ENCODE data around the gene UBE3C.

UBE3C gene

DNA sequence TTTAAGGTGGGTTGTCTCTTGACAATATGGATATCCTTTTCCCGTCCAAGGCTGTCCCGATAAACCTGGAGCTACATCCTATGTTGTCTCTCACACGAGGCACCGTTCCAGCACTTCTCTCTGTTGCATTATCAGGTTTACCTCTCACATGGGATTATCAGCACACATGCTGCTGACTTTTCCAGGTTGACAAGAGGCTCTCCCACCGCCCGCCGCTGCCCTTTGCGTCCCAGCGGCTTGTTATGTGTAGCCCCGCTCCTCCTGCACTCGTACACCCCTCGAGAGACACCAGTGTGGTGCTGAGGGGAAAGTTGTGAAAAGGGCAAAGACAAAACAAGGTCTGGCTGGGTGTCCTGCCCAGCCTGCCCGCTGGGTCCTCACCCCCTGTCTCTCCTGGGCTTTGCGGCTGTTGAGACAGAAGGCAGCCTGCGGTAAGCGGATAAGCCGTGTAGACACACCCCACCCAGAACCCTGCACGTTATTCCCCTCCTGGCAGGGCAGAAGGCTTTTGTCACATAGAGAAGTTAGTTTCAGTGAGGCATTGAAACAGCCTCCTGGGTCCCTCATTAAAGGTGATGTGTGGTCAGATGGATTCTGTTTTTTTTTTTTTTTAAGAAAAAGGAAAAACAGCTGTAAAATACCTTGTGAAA is 38.7 kb downstream of the UBE3C start:
- Histone ChIP-seq H3K27me3 (no peaks in the 10 kb centered on the region), H4K20me1 (peaks cover 8 to 66% (median 48%) of the 10 kb centered on the region in 11 experiments; a peak in 21 of 22 replicates), H3K27ac (no peak overlapping the region), H3K4me2 (no peak overlapping the region), H3K9me3 (replicated peaks in 1 of 11) (no peaks in the 10 kb centered on the region), H3K4me3 (no peak overlapping the region), H3K36me3 (peaks cover 94 to 100% (median 100%) of the 10 kb centered on the region in 11 experiments), H3K4me1 (no peaks in the 10 kb centered on the region), H3K9ac (no peak overlapping the region)
- TF ChIP-seq Cebpa-rat (IDR thresholded peaks at IDR 0.05): no peak

DNA sequence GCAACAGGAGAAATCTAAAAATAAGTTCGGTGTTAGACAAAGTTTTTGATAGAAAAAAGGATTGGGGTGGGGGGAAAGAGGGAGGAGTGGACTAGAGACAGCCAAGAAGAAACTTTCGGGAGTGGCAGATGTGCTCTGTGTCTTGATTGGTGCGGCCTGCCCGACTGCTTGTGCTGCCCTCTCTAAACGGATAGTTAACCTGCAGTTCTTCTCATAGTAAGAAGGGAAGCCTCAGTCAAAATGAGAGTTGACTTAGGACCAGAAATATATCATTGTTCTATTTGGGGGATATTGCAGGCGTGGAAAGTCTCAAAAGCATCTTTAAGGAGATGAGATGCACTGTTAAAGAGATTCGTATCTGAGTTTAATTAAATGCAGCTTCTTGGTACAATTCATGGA is 39.3 kb downstream of the UBE3C start:
- no peaks in the 10 kb centered on the region for H3K9me3 ChIP-seq (replicated peaks in 1 of 11)
- no peak overlapping the region for H3K4me3 ChIP-seq
- H3K27ac ChIP-seq: no peak overlapping the region
- H4K20me1 ChIP-seq: peaks cover 8 to 61% (median 45%) of the 10 kb centered on the region in 11 experiments; a peak in 20 of 22 replicates
- no peak for TF ChIP-seq Cebpa-rat (IDR thresholded peaks at IDR 0.05)
- H3K9ac ChIP-seq: no peak overlapping the region
- no peaks in the 10 kb centered on the region for H3K4me1 ChIP-seq
- peaks cover 94 to 100% (median 100%) of the 10 kb centered on the region in 11 experiments for H3K36me3 ChIP-seq
- H3K4me2 ChIP-seq: no peak overlapping the region
- no peaks in the 10 kb centered on the region for H3K27me3 ChIP-seq

DNA sequence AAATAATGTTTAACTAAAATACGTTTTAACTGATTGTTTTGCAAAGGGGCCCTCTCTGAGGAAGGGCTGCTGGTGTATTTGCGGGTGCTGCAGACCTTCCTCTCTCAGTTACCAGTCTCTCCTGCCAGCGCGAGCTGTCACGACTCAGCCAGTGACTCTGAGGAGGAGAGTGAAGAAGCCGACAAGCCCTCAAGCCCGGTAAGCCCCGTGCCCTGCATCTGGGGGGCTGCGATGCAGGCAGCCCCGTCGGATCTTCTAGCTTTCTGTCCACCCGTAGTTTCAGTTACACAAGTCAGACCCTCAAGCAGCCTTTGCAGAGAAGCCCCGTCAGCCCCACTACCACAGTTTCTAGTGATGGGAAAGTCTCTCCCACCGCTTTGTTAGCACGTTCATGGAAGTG is 45.1 kb downstream of the UBE3C start:
- no peak overlapping the region for H3K4me3 ChIP-seq
- no peaks in the 10 kb centered on the region for H3K4me1 ChIP-seq
- no peaks in the 10 kb centered on the region for H3K9me3 ChIP-seq (replicated peaks in 1 of 11)
- no peak overlapping the region for H3K4me2 ChIP-seq
- no peaks in the 10 kb centered on the region for H3K27me3 ChIP-seq
- peaks cover 0 to 38% (median 11%) of the 10 kb centered on the region in 11 experiments; a peak in 15 of 22 replicates for H4K20me1 ChIP-seq
- no peak overlapping the region for H3K9ac ChIP-seq
- H3K36me3 ChIP-seq: peaks cover 94 to 100% (median 100%) of the 10 kb centered on the region in 11 experiments
- no peak overlapping the region for H3K27ac ChIP-seq
- TF ChIP-seq Cebpa-rat (IDR thresholded peaks at IDR 0.05): no peak

DNA sequence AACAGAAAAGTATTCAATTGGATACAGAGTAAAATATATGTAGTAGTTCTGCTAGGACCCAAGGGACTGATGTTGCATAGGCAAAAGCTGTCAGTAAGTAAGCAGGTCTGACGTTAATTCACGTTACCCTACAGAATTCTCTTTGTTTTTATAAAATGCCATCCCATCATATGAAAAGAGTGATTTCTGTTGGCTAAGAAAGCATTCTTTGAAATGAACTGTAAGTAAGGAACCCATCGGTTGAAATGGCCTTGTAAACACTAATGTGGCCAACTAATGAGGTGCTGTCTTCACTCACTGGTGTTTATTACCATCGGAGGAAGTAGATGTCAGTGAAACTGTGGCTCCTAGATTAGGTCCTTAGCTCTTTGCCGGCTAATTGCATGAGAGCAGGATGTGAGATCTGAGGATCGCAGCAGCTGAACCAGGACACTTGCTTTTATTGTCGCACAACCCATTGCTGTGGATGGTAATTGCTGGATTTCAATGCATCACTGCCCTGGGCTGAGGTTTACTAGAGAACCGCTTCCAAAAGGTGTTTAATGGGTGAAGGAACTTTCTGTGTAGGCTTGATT is 49.5 kb downstream of the UBE3C start:
- no peak overlapping the region for H3K4me3 ChIP-seq
- H3K27me3 ChIP-seq: no peaks in the 10 kb centered on the region
- H3K36me3 ChIP-seq: peaks cover 96 to 100% (median 99%) of the 10 kb centered on the region in 11 experiments
- peaks cover 6 to 65% (median 33%) of the 10 kb centered on the region in 11 experiments; a peak in 19 of 22 replicates for H4K20me1 ChIP-seq
- no peak for TF ChIP-seq Cebpa-rat (IDR thresholded peaks at IDR 0.05)
- no peak overlapping the region for H3K4me2 ChIP-seq
- no peaks in the 10 kb centered on the region for H3K4me1 ChIP-seq
- H3K9ac ChIP-seq: no peak overlapping the region
- no peaks in the 10 kb centered on the region for H3K9me3 ChIP-seq (replicated peaks in 1 of 11)
- H3K27ac ChIP-seq: no peak overlapping the region

DNA sequence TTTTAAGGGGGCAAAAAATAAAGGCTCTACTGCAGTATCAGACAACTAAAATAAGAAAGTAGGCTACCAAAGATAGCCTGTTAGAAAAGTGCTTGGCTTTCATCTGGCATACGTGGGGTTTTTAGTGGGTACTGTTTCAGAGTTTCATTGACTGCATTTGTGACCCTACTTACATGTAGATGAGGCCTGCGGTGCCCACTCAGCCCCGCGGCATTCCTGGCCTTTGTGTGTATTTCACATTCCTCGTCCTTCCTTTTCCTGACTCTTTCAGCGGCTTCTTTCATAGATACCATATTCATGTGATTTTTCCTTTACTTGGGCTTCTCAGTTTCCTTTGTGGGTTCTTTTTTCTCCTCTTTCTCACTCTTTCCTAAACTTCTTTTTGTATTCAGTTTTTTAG is 50.7 kb downstream of the UBE3C start:
- no peaks in the 10 kb centered on the region for H3K4me1 ChIP-seq
- H3K4me2 ChIP-seq: no peak overlapping the region
- no peak for TF ChIP-seq Cebpa-rat (IDR thresholded peaks at IDR 0.05)
- peaks cover 96 to 100% (median 99%) of the 10 kb centered on the region in 11 experiments for H3K36me3 ChIP-seq
- H3K9ac ChIP-seq: no peak overlapping the region
- no peaks in the 10 kb centered on the region for H3K9me3 ChIP-seq (replicated peaks in 1 of 11)
- H4K20me1 ChIP-seq: peaks cover 6 to 55% (median 33%) of the 10 kb centered on the region in 11 experiments; a peak in 19 of 22 replicates
- no peak overlapping the region for H3K4me3 ChIP-seq
- no peak overlapping the region for H3K27ac ChIP-seq
- no peaks in the 10 kb centered on the region for H3K27me3 ChIP-seq

DNA sequence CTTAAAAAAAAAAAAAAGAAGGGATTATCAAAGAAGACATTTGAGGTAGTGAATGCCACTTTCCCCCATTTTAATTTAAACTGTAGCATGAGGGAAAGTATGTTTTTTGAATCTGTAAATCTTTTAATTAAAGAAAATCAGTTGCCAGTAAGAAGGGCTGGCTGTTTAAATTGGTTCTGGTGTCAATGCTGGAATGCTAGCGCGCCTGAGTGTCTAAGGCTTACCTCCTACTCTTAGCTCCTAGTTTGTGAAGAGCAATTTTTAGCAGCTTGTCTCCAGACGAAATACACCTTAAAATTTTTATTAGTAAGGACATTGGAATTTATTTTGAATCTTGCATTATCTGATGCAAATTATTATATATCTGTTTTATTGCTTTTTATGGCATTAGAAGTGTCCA is 54.1 kb downstream of the UBE3C start:
- Histone ChIP-seq H3K4me2 (no peak overlapping the region), H3K27ac (no peak overlapping the region), H3K4me1 (no peaks in the 10 kb centered on the region), H3K36me3 (peaks cover 94 to 100% (median 99%) of the 10 kb centered on the region in 11 experiments), H3K9me3 (replicated peaks in 1 of 11) (no peaks in the 10 kb centered on the region), H3K27me3 (no peaks in the 10 kb centered on the region), H4K20me1 (peaks cover 6 to 61% (median 42%) of the 10 kb centered on the region in 11 experiments; a peak in 19 of 22 replicates), H3K4me3 (no peak overlapping the region), H3K9ac (no peak overlapping the region)
- TF ChIP-seq Cebpa-rat (IDR thresholded peaks at IDR 0.05): no peak

DNA sequence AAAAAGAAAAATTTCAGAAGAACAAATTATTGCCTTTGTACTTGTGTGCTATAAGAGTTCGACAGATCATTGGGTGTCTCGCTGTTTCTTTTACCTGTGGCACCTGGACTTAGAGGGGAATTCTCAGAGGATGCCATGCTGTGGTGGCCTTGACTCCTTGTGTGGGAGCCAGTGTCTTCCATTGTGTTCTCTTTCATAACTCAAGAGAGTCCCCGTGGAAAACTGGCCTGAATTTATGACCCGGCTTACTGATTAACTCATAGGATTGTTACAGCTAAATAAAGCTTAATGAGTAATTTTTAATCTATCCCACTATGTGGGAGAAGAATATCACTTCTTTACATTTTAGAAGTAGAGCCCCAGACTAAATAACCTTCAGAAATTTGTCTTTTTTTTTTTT is 54.5 kb downstream of the UBE3C start:
- Histone ChIP-seq H3K9me3 (replicated peaks in 1 of 11) (no peaks in the 10 kb centered on the region), H3K36me3 (peaks cover 94 to 100% (median 99%) of the 10 kb centered on the region in 11 experiments), H3K4me3 (no peak overlapping the region), H3K4me1 (no peaks in the 10 kb centered on the region), H3K27ac (no peak overlapping the region), H3K27me3 (no peaks in the 10 kb centered on the region), H4K20me1 (peaks cover 6 to 58% (median 40%) of the 10 kb centered on the region in 11 experiments; a peak in 19 of 22 replicates), H3K4me2 (no peak overlapping the region), H3K9ac (no peak overlapping the region)
- TF ChIP-seq Cebpa-rat (IDR thresholded peaks at IDR 0.05): no peak

DNA sequence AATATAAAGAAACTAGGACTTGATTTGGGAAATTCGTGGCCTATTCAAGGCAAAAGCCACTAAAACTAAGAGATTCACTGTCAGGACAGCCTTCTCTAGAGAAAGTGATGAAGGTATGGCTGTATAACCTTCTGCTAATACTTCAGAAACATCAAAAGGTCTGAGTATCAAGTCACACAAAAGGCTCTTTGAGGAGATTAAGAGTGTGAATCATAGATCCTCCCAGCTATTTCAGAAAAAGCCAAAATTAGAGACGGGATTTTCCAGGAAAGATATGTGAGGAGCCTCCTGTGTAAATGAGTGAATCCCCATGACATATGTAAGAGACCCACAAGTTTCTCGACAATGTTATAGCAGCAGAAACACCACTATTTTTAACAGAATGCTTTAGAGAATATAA is 56.2 kb downstream of the UBE3C start:
- H3K9ac ChIP-seq: no peak overlapping the region
- H4K20me1 ChIP-seq: peaks cover 5 to 49% (median 33%) of the 10 kb centered on the region in 11 experiments; a peak in 18 of 22 replicates
- no peaks in the 10 kb centered on the region for H3K9me3 ChIP-seq (replicated peaks in 1 of 11)
- H3K27me3 ChIP-seq: no peaks in the 10 kb centered on the region
- H3K4me2 ChIP-seq: no peak overlapping the region
- H3K4me3 ChIP-seq: no peak overlapping the region
- no peak for TF ChIP-seq Cebpa-rat (IDR thresholded peaks at IDR 0.05)
- no peaks in the 10 kb centered on the region for H3K4me1 ChIP-seq
- H3K27ac ChIP-seq: no peak overlapping the region
- peaks cover 90 to 100% (median 97%) of the 10 kb centered on the region in 11 experiments for H3K36me3 ChIP-seq

DNA sequence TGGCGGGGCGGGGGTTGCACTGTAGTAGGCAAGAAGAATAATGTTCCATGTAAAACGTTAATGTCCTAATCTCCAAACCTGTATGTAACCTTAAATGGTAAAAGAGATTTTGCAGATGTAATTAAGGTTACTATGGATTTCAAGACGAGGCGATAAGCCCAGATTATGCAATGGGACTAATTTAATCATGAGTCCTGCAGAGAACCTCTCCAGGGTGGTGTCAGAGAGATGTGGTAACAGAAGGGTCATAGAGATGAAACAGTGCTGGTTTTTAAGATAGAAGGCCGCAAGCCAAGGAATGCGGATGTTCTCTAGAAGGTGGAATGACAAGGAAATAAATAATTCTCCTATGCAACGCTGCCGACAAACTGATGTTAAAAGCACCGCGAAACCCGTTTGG is 57.1 kb downstream of the UBE3C start:
- Histone ChIP-seq H3K4me1 (no peaks in the 10 kb centered on the region), H3K4me2 (no peak overlapping the region), H3K27ac (no peak overlapping the region), H3K9me3 (replicated peaks in 1 of 11) (no peaks in the 10 kb centered on the region), H3K36me3 (peaks cover 90 to 100% (median 97%) of the 10 kb centered on the region in 11 experiments), H3K4me3 (no peak overlapping the region), H3K9ac (no peak overlapping the region), H4K20me1 (peaks cover 0 to 39% (median 25%) of the 10 kb centered on the region in 11 experiments; a peak in 18 of 22 replicates), H3K27me3 (no peaks in the 10 kb centered on the region)
- TF ChIP-seq Cebpa-rat (IDR thresholded peaks at IDR 0.05): no peak

Data from BLaER1 treated with 17β-estradiol and CSF1 and Interleukin-3, amounts not matched to agents 10 nM and 100 nM (cell line).